Activated CD8-positive, alpha-beta memory T cell treated with anti-CD3 and anti-CD28 coated beads, Interleukin-2, amount 10 ng/mL, durations not matched to agents 7 days and 5 days (primary cell): ENCODE results near the gene LRBA. TPM values are rescaled to one million over a fixed set of nuclear protein-coding genes. Genes with fewer than 3 reads are reported as not detected.

Experiments
- ATAC-seq: fragments of 150-1000 bp; cut with Tn5 transposase; one replicate; pipeline ENCODE4 v1.10.0; 2021; ENCODE audit warnings: moderate library complexity
- CTCF ChIA-PET: fragments of 350-600 bp; sonication (Branson Sonifier 250); formaldehyde crosslinking; loops from one replicate; lab custom pipeline; 2021; ENCODE audit warnings: antibody characterized with exemption; lab: Charles Lee
- DNase-seq: peaks from one replicate; pipeline ENCODE4 v3.0.0-alpha.2; 2020
- H3K27ac Mint-ChIP-seq: one replicate; pipeline ENCODE4 v1.8.0; 2021; ENCODE audit warnings: mild to moderate bottlenecking, mixed read lengths
- H3K27me3 Mint-ChIP-seq: one replicate; pipeline ENCODE4 v1.8.0; 2021; ENCODE audit warnings: mixed read lengths
- H3K36me3 Mint-ChIP-seq: one replicate; pipeline ENCODE4 v1.8.0; 2021; ENCODE audit warnings: mild to moderate bottlenecking, mixed read lengths
- H3K4me1 Mint-ChIP-seq: one replicate; pipeline ENCODE4 v1.8.0; 2021; ENCODE audit warnings: mixed read lengths
- H3K4me3 Mint-ChIP-seq: one replicate; pipeline ENCODE4 v1.8.0; 2021; ENCODE audit warnings: mild to moderate bottlenecking, moderate library complexity, mixed read lengths
- H3K9me3 Mint-ChIP-seq: one replicate; pipeline ENCODE4 v1.8.0; 2022; ENCODE audit warnings: low read depth, mixed read lengths
- total RNA-seq, 2 experiments: library from RNA; stranded (reverse); gene quantifications; one replicate each; pipeline ENCODE4 v1.2.3, GENCODE V29; 2021

LRBA gene
- total RNA-seq, 2 experiments from 2014 or later: 59.2 to 60.2 TPM

DNA sequence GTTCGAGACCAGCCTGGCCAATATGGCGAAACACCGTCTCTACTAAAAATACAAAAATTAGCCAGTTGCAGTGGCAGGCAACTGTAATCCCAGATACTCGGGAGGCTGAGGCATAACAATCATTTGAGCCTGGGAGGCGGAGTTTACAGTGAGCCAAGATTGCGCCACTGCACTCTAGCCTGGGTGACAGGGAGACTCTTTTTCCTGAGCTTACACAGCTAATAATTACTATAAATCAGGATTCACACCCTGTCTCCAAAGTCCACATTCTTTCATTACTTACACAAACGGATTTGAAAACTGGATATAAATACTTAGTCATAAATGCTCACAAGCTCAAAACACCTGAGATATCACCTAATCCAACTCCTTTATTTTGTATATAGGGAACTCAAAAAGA lies 151.6 kb downstream of the LRBA start:
- ATAC-seq: no peak
- Mint-ChIP-seq H3K27ac (no peak overlapping the region), H3K27me3 (no peaks in the 10 kb centered on the region)

DNA sequence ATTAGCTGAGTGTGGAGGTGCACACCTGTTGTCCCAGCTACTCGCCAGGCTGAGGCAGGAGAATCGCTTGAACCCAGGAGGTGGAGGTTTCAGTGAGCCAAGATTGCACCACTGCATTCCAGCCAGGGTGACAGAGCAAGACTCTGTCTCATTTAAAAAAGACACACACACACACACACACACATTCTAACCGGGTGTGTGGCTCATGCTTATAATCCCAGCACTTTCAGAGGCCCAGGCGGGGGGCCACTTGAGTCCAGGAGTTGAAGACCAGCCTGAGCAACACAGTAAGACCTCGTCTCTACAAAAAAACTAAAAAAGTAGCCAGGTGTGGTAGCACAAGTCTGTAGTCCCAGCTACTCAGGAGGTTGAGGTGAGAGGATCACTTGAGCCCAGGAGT lies 152.3 kb downstream of the LRBA start:
- CTCF ChIA-PET: no interaction called here
- Mint-ChIP-seq H3K4me1 (peaks cover 2% of the 10 kb centered on the region), H3K9me3 (no peaks in the 10 kb centered on the region), H3K36me3 (peaks cover 5% of the 10 kb centered on the region), H3K4me3 (no peak overlapping the region), H3K27ac (no peak overlapping the region), H3K27me3 (no peaks in the 10 kb centered on the region)
- no peak for ATAC-seq
- DNase-seq: no peak

More for the DNA sequence above, 151.6 kb downstream of the LRBA start:
- no peak for DNase-seq
- H3K36me3 Mint-ChIP-seq: peaks cover 5% of the 10 kb centered on the region
- CTCF ChIA-PET: no interaction called here
- peaks cover 2% of the 10 kb centered on the region for H3K4me1 Mint-ChIP-seq
- no peak overlapping the region for H3K4me3 Mint-ChIP-seq
- no peaks in the 10 kb centered on the region for H3K9me3 Mint-ChIP-seq

DNA sequence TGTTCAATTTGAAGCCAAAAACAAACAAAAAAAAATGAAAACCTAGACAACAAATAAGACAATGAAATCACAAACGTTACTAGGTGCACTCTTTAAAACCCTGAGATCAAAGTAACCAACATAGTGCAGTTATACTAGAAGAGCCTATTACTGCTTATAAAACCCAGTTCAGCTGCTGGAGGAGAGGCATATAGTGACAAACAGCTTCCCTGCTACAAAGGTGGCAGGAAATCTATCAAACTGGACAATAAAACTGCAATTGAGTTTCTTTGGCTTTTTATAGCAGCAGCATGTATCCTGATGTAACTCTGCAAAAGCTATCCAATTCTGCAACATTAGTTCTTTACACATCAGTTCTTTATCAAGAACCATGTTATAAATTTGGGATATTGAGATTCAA lies 155.6 kb downstream of the LRBA start:
- Mint-ChIP-seq H3K4me1 (no peaks in the 10 kb centered on the region), H3K27ac (no peak overlapping the region)
- CTCF ChIA-PET: interaction anchor here (2.0 kb wide), 1 partner anchor 31 kb away, joined by 5 read pairs; no protein-coding TSS in a partner anchor

DNA sequence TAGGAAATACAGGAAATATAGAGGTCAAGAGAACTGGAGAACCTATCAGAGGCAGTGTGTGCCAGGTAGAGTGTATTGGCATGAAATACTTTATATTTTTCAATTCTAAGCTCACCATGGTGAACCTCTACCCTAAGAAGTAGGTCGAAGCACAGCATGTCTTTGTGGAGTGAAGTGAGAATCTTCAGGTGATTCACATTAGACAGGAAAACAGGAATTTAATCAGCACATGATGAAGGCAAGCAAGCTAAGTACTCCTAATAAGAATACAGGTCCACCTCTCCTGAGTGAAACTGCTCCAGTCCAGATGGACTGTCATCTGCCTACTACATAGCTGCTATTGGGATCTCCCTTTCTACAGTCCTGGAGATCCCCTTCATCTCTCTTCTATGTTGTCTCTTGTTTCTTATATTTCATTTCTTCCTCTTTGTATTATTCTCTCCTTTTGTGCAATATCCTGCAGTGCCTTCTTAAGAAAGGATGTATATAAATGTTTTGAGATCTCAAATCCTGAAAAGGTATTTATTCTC lies 159.0 kb downstream of the LRBA start:
- ATAC-seq (no peak), DNase-seq (no peak)
- Mint-ChIP-seq H3K4me1 (no peaks in the 10 kb centered on the region), H3K4me3 (no peak overlapping the region), H3K36me3 (peaks cover 14% of the 10 kb centered on the region), H3K9me3 (no peaks in the 10 kb centered on the region), H3K27ac (no peak overlapping the region), H3K27me3 (no peaks in the 10 kb centered on the region)
- CTCF ChIA-PET: interaction anchor here (0.9 to 3.9 kb wide), 3 partner anchors 11 to 28 kb away, joined by 3 to 21 read pairs (median 3); no protein-coding TSS in a partner anchor

More for the DNA sequence above, 155.6 kb downstream of the LRBA start:
- Mint-ChIP-seq H3K9me3 (no peaks in the 10 kb centered on the region), H3K36me3 (peaks cover 7% of the 10 kb centered on the region), H3K4me3 (no peak overlapping the region), H3K27me3 (no peaks in the 10 kb centered on the region)
- DNase-seq (no peak), ATAC-seq (no peak)

DNA sequence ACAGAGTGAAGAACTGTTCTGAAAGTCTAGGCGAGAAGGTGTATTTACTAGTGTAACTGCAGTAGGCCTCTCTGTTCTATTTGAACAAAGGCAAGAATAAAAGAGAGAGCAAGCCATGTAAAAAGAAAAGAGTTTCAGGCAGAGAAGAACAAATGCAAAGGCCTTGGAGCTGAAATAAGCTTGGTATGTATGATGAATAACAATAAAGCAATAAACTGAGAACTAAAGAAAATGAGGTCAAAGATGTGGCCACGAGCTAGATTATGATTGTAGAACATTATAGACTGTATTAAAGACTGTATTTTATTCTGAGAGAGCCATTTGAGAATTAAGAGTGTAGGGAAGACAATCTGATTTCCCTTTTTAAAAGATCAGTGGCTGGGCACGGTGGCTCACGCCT lies 160.5 kb downstream of the LRBA start:
- H3K36me3 Mint-ChIP-seq: peaks cover 18% of the 10 kb centered on the region
- H3K4me1 Mint-ChIP-seq: no peaks in the 10 kb centered on the region
- H3K9me3 Mint-ChIP-seq: no peaks in the 10 kb centered on the region
- CTCF ChIA-PET: interaction anchor here (3.9 kb wide), 1 partner anchor 12 kb away, joined by 21 read pairs; no protein-coding TSS in a partner anchor
- H3K27ac Mint-ChIP-seq: no peak overlapping the region
- DNase-seq (no peak), ATAC-seq (no peak)
- H3K4me3 Mint-ChIP-seq: no peak overlapping the region
- H3K27me3 Mint-ChIP-seq: no peaks in the 10 kb centered on the region

DNA sequence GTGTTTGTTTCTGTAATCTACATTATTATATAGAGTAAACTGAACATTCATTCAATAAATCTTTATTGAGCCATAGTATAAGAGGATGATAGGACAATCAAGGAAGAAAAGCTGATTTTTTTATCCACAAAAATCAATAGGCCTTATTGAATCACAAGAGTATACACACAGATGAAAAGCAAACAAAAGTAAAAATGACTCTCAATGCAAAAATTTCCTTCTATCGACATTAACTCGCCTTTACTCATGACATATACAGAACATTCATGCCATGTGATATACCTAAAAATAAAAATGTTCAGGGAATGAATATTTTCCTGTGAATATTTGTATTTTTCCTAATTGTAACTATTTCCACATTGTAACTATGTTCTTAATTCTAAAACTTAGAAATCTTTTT lies 161.2 kb downstream of the LRBA start:
- CTCF ChIA-PET: interaction anchor here (3.9 kb wide), 1 partner anchor 13 kb away, joined by 21 read pairs; no protein-coding TSS in a partner anchor
- H3K27me3 Mint-ChIP-seq: no peaks in the 10 kb centered on the region
- no peaks in the 10 kb centered on the region for H3K9me3 Mint-ChIP-seq
- no peak overlapping the region for H3K4me3 Mint-ChIP-seq
- H3K36me3 Mint-ChIP-seq: peaks cover 24% of the 10 kb centered on the region
- DNase-seq (no peak), ATAC-seq (no peak)
- no peaks in the 10 kb centered on the region for H3K4me1 Mint-ChIP-seq
- no peak overlapping the region for H3K27ac Mint-ChIP-seq

DNA sequence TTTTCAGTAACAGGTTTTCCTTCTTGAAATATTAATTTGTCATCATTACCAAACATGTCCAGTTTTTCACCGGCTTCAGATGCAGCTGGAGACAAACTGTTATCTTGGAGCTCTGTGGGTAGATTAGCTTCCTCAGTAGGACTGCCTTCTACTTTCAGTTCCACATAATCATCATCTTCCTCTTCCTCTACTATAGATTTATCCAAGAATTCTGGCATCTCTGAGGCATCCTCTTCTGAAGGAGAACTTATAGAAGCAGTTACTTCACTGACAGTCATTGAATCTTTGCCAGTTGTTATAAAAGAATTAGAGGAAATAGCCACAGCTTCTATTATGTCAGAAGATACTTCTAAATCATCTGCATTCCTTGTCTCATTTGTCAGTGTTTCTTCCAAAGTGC lies 162.9 kb downstream of the LRBA start:
- no peaks in the 10 kb centered on the region for H3K9me3 Mint-ChIP-seq
- H3K27ac Mint-ChIP-seq: no peak overlapping the region
- H3K4me1 Mint-ChIP-seq: no peaks in the 10 kb centered on the region
- peaks cover 33% of the 10 kb centered on the region for H3K36me3 Mint-ChIP-seq
- DNase-seq (no peak), ATAC-seq (no peak)
- CTCF ChIA-PET: no interaction called here
- no peaks in the 10 kb centered on the region for H3K27me3 Mint-ChIP-seq
- no peak overlapping the region for H3K4me3 Mint-ChIP-seq

DNA sequence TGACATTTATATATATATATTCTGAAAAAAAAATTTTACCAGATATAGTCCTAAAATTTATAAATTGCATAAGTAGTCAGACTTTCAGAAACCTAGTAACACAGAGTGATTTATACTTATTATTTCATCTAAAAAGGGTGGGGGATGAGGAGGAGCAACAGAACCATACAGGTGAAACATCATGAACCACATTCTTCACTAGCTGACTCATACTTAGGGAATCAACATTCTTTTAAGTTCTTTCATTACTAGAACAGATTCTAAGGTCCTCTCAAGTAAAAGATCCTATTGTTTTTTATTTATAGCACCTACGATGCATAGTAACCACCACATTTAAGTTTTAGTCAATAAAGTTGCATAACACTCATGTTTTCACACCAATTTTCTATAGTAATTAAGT lies 166.1 kb downstream of the LRBA start:
- Mint-ChIP-seq H3K27ac (no peak overlapping the region), H3K27me3 (no peaks in the 10 kb centered on the region), H3K9me3 (no peaks in the 10 kb centered on the region), H3K4me1 (peaks cover 3% of the 10 kb centered on the region), H3K36me3 (peaks cover 36% of the 10 kb centered on the region), H3K4me3 (no peak overlapping the region)
- CTCF ChIA-PET: no interaction called here
- DNase-seq (no peak), ATAC-seq (no peak)

DNA sequence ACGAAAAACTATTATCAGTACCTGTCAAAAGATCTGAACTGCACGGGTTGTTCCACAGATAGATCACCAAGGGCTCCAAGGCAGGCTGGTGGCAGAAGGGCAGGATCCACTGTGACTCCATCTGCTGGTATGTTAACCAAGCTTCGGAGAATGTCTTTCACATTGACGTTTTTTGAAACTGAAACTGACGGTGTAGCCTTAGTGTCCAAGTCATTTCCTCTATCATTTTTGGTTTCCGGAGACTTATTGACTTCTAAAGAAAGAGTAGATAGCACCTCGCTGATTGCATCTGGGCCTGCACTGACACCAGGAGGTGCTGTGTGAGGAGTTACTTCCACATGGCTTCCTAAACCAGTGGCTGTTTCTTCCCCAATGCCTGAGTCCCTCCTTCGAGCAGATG lies 186.9 kb downstream of the LRBA start:
- CTCF ChIA-PET: interaction anchor here (0.8 to 7.4 kb wide), 11 partner anchors 9 to 531 kb away, joined by 3 to 40 read pairs (median 4); no protein-coding TSS in a partner anchor
- ATAC-seq: peak; percentile 98
- H3K27ac Mint-ChIP-seq: peak overlapping the region; percentile 96

DNA sequence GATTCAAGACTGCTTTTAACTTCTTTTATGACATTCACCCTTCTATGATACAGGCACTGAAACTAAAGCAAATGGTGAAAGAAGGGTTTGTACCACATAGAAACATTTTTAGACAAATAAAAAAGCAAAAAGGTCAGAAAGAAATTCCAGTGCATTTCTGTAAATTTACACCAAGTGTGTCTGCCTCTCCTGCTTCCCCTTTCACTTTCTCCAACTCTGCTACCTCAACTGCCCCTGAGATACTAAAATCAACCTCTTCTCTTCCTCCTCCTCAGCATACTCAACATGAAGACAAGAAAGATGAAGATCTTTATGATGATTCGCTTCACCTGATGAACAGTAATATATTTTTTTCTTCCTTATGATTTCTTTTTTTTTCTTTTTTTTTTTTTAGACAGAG lies 187.9 kb downstream of the LRBA start:
- no peaks in the 10 kb centered on the region for H3K27me3 Mint-ChIP-seq
- CTCF ChIA-PET: interaction anchor here (0.9 to 7.4 kb wide), 5 partner anchors 8 to 530 kb away, joined by 3 to 40 read pairs (median 5); no protein-coding TSS in a partner anchor
- peak overlapping the region; percentile 96 for H3K27ac Mint-ChIP-seq
- no peaks in the 10 kb centered on the region for H3K9me3 Mint-ChIP-seq
- ATAC-seq (no peak), DNase-seq (no peak)
- peak overlapping the region; percentile 80 for H3K4me3 Mint-ChIP-seq
- peaks cover 43% of the 10 kb centered on the region for H3K4me1 Mint-ChIP-seq
- H3K36me3 Mint-ChIP-seq: peaks cover 48% of the 10 kb centered on the region

More for the DNA sequence above, 186.9 kb downstream of the LRBA start:
- Mint-ChIP-seq H3K4me3 (peak overlapping the region; percentile 80), H3K36me3 (peaks cover 47% of the 10 kb centered on the region), H3K27me3 (no peaks in the 10 kb centered on the region), H3K9me3 (no peaks in the 10 kb centered on the region), H3K4me1 (peaks cover 43% of the 10 kb centered on the region)
- peak; percentile 86 for DNase-seq

DNA sequence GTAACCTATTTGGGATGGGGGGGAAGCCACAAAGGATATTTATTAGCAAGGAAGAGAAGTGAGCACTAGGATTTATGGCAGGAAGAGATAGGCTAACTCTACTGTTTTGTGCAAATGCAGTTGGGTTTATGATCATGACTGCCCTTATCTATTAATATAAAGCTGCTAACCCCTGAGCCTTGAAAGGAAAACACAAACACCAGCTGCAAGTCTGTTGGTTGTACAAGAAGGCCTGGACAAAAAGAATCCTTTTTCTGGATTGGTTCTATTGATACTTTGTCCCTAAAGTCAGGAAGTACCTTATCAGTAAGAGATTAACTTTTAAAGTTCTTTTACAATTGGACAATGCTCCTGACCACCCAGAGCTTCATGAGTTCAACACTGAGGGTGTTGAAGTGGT lies 188.8 kb downstream of the LRBA start:
- Mint-ChIP-seq H3K9me3 (no peaks in the 10 kb centered on the region), H3K36me3 (peaks cover 53% of the 10 kb centered on the region), H3K27me3 (no peaks in the 10 kb centered on the region), H3K27ac (peak overlapping the region; percentile 96), H3K4me1 (peaks cover 43% of the 10 kb centered on the region), H3K4me3 (peak overlapping the region; percentile 80)
- CTCF ChIA-PET: interaction anchor here (7.4 kb wide), 1 partner anchor 41 kb away, joined by 40 read pairs; no protein-coding TSS in a partner anchor
- DNase-seq (no peak), ATAC-seq (no peak)

DNA sequence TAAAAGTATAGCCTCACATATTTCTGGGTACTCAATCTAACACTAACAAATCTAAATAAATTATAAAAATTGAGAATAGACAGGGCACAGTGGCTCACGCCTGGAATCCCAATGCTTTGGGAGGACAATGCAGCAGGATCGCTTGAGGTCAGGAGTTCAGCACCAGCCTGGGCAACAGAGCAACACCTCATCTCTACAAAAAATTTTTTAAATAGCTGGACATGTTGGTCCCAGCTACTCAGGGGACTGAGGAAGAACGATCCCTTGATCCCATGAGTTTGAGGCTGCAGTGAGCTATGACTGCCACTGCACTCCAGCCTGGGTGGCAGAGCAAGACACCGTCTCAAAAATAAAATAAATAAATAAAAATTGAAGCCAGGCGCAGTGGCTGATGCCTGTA lies 192.7 kb downstream of the LRBA start:
- peaks cover 38% of the 10 kb centered on the region for H3K4me1 Mint-ChIP-seq
- peaks cover 49% of the 10 kb centered on the region for H3K36me3 Mint-ChIP-seq
- H3K4me3 Mint-ChIP-seq: no peak overlapping the region
- H3K27me3 Mint-ChIP-seq: no peaks in the 10 kb centered on the region
- ATAC-seq (no peak), DNase-seq (no peak)
- no peaks in the 10 kb centered on the region for H3K9me3 Mint-ChIP-seq
- CTCF ChIA-PET: no interaction called here
- H3K27ac Mint-ChIP-seq: no peak overlapping the region

DNA sequence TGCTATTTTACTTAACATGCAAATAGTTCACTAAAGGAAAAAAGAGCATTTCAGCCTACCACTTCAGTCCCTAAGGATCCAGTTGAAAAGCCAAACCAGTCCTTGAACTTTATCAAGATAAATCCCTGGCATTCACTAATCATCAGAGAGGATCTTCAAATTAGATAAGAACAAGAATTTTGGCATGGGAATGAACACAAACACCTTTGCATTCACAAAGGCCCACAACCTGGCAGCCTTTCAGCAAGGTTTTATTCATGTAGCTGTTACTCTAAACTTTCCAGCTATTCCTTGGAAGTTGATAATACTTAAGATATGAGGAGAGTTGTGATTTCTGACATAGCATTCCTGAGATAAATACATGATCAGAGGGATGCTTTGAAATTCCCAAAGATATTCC lies 193.4 kb downstream of the LRBA start:
- DNase-seq (no peak), ATAC-seq (no peak)
- Mint-ChIP-seq H3K27me3 (no peaks in the 10 kb centered on the region), H3K4me1 (peaks cover 30% of the 10 kb centered on the region), H3K36me3 (peaks cover 47% of the 10 kb centered on the region), H3K4me3 (no peak overlapping the region), H3K27ac (no peak overlapping the region), H3K9me3 (no peaks in the 10 kb centered on the region)
- CTCF ChIA-PET: no interaction called here

DNA sequence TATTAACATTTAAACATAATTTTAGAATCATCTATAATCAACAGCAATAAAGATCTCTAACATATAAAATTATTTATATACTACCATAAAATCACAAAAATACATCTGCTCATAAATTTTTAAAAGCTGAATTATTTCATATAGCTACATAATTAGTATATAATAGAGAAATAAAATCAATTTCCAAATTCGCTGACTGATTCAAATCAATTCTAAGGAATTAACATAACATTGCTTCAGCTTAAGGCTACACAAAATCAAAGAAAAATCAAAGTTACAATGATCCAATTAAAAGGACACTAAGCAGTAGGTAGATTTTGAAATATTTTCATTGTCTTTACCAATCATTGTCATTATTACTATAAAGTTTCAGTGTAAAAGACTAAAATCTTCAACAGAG lies 194.7 kb downstream of the LRBA start:
- H3K4me3 Mint-ChIP-seq: no peak overlapping the region
- H3K4me1 Mint-ChIP-seq: peaks cover 19% of the 10 kb centered on the region
- H3K27me3 Mint-ChIP-seq: no peaks in the 10 kb centered on the region
- peaks cover 44% of the 10 kb centered on the region for H3K36me3 Mint-ChIP-seq
- ATAC-seq (no peak), DNase-seq (no peak)
- H3K9me3 Mint-ChIP-seq: no peaks in the 10 kb centered on the region
- CTCF ChIA-PET: no interaction called here
- H3K27ac Mint-ChIP-seq: no peak overlapping the region
